Esophagus squamous epithelium (tissue), 4 donors: ENCODE data around the gene ADAP1.

Experiments used
- POLR2A ChIP-seq, 4 donors: fragments of 450-650 bp; IDR thresholded peaks; one replicate each; pipeline ENCODE4 v1.6.1; 2017; ENCODE audit warnings: antibody characterized with exemption in 4 of 4, mild to moderate bottlenecking in 4 of 4, moderate library complexity in 3 of 4
- TF ChIP-seq, protein P1 (sequence below), 6 experiments: fragments of 450-650 bp in 4 of 6; fragments of 200-600 bp in 2 of 6; sonication (generic) in 2 of 6; IDR thresholded peaks; one replicate each; pipeline ENCODE4 v1.5.1; 2016 to 2019; ENCODE audit warnings: antibody characterized with exemption in 6 of 6, mild to moderate bottlenecking in 4 of 6, moderate library complexity in 4 of 6

DNA sequence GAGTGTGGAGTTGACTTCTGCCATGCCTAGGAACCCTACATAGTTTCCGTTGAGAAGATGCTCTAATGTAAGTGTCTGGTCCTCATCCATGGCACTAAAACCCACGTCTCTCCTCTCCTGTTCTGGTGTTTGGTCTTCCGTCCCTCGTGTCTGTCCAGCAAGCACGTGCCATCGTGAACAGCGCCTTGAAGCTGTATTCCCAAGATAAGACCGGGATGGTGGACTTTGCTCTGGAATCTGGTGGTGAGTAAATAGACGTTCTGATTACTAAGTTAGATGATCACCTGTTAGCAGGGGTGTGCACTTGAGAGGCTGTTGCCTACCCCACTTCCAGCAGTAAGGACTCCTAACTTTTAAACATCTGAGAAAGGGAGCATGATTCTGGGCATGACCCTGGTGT lies 93.3 kb downstream of the ADAP1 start:
- TF ChIP-seq, protein P1, sequence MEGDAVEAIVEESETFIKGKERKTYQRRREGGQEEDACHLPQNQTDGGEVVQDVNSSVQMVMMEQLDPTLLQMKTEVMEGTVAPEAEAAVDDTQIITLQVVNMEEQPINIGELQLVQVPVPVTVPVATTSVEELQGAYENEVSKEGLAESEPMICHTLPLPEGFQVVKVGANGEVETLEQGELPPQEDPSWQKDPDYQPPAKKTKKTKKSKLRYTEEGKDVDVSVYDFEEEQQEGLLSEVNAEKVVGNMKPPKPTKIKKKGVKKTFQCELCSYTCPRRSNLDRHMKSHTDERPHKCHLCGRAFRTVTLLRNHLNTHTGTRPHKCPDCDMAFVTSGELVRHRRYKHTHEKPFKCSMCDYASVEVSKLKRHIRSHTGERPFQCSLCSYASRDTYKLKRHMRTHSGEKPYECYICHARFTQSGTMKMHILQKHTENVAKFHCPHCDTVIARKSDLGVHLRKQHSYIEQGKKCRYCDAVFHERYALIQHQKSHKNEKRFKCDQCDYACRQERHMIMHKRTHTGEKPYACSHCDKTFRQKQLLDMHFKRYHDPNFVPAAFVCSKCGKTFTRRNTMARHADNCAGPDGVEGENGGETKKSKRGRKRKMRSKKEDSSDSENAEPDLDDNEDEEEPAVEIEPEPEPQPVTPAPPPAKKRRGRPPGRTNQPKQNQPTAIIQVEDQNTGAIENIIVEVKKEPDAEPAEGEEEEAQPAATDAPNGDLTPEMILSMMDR (IDR thresholded peaks at IDR 0.05): no peak
- TF ChIP-seq POLR2A (IDR thresholded peaks at IDR 0.05): no peak
